ENCODE measurements around the gene RASA3.
A peak's percentile ranks its signal among the peaks of the same experiment; 100 is the strongest.
"Not testable (repeated sequence)": the region's sequence is repeated elsewhere in the genome, so short reads cannot be mapped to it uniquely, and the experiment has no call there.

Gene RASA3

DNA sequence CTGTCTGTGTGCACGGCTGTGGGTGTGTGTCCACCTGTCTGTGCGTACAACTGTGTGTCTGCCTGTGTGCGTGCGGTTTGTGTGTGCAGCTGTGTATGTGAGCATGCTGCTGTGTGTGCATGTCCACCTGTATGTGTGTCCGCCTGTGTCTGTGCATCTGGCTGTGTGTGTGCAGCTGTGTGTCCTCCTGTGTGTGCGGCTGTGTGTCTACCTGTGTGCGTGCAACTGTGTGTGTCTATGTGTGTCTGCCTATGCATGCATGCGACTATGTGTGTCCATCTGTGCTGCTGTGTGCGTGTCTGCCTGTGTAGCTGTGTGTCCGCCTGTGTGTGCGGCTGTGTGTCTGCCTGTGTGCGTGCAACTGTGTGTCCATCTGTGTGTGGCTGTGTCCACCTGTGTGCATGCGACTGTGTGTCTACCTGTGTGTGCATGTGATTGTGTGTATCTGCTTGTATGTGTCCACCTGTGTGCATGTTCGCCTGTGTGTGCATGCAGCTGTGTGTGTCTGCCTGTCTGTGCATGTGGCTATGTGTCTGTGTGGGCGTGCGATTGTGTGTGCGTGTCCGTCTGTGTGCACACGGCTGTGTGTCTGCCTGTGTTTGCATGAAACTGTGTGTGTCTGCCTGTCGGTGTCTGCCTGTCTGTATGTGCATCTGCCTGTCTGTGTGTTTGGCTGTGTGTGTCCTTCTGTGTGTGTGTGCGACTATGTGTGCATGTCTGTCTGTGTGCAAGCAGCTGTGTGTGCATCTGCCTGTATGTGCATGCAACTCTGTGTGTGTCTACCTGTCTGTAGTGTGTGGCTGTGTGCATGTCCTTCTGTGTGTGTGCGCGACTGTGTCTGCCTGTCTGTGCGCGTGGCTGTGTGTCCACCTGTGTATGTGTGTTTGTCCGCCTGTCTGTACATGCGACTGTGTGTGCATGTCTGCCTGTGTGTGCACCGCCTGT, 101.5 kb downstream of the RASA3 start:
- no peak for DNase-seq

DNA sequence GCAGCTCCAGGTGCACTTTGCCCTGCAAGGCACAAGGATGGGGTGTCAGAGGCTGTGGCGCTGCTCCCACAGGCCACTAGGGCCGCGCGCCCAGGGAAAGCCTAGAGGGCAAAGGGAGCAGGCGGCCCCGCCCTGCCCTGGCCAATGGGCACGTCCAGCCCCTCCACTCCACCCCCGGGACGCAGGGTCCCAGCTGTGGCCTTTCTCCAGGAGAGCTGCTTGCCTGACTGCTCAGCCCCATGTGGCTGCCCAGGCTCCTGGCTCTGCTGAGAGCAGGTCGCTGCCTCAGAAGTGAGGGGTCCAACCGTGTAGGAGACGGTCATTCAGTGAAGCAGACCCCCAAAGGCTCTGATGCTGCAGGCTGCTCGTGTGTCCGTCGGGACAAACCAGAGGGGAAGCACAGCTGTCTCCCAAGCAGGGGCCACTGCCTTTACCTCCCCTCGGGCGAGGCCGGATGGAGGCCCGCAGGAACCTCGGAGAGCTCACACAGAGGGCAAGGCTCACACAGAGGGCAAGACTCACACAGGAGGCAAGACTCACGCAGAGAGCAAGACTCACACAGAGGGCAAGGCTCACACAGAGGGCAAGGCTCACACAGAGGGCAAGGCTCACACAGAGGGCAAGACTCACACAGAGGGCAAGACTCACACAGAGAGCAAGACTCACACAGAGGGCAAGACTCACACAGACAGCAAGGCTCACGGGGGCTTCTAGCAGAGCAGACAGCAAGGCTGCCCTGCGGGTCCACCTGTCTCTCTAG, 102.4 kb downstream of the RASA3 start:
- DNase-seq, result no peak

DNA sequence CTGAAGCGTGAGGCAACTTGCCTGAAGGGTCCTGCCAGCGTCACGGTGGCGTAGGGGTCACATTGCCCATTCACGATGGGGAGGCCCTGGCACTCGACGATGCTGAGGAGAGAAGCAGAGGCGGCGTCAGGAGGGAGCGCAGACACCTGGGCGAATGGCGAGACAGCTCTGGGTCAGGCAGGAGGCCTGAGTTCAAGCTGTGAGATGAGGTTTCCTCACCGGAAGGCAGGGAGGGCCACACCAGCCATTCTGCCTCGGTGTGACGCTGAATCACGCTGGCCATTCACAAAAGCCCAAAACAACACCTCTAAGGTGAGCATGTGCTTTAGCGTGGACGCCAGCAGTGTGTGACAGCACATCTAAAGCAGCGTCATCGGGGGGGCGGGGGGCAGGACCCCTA, 104.6 kb downstream of the RASA3 start:
- no peak for DNase-seq

DNA sequence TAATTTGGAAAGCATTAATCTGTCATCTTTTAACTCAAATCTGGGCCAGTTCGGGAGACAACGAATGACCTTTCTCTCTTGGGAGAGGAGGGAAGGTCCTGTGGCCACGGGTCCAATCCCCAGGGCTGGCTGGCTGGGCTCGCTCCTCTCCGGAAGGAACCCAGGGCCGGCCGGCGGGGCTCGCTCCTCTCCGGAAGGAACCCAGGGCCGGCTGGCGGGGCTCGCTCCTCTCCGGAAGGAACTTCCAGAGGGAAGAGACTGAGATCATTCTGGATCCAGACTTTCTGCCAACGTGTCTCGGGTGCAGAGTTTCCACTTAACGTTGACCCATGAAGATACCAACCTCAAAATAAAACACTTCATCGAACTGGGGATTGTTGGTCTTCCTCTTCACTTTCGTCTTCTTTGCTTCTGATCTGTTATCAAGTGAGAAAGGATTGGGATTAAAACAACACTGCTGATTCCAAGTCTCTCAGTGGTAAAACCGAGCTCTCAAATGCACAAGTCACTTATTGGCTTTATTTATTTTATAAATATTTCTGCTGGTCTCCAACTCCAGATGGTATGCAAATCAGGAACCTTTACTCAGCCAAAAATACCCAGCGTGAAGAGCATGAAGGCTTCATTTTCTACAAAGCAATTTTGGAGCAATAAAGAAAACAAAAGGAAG, 105.2 kb downstream of the RASA3 start:
- DNase-seq, result no peak

DNA sequence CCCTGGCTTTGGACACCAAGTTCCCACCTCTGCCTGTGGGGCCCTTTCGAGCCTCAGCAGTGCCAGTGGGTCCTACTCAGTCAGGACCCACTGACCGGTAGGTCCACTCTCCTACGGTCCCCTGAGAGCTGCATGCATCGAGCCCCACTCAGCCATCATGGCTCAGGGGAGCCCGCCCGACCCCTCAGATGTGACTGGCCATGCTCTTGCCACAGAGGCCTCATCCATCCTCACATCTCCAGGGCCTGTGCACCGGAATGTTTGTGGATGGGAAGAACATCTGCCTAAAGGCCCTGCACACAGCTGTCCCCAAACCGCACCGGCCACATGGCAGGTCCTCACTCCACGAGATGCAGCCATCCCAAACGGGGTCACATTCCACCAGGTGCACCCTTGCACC, 105.9 kb downstream of the RASA3 start:
- no peak for DNase-seq

DNA sequence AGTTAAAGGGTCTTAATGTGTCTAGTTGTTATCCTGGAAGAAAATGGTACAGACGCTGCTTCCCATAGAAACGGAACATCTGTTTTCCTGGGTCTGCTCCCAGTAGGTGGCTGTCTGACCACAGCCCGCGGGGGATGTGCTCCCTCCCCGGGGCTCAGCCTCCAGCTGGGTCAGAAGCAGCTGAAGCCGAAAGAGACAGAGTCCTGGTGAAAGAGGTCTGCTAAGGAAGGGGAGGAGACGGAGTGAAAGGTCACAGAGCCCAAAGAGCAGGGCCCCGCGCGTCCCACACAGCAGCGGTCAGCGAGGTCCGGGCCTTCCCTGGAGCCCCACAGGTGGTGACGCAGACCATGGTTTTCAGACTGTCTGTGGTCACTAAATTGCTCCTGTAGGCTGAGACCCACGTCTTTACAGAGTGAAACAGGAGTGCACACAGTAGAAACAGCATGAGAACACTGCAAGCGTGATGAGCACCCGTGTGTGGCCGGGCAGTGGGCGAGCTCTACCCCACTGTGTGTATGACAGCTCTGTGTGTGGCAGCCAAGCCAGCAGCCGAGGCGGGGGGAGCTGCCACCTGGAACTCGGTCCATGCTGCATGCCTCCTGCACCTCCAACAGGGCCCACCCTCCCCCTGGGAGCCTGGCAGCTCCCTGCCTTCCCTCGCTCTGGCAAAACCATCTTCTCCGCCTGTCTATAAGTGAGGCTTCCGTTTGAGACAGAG, 106.5 kb downstream of the RASA3 start:
- no peak for DNase-seq

DNA sequence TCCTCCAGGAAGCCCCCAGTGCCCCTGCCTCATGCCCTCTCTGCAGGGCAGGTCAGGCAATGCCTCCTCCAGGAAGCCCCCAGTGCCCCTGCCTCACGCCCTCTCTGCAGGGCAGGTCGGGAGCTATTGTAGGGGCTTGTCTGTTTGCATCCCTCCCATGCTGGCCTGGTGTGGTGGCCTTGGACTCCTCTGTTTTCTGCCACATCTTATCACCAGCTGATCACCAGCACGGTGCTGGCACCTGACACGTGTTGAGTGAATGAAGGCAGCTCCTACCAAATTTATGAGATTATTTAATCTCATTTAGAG, 107.1 kb downstream of the RASA3 start:
- no peak for DNase-seq

DNA sequence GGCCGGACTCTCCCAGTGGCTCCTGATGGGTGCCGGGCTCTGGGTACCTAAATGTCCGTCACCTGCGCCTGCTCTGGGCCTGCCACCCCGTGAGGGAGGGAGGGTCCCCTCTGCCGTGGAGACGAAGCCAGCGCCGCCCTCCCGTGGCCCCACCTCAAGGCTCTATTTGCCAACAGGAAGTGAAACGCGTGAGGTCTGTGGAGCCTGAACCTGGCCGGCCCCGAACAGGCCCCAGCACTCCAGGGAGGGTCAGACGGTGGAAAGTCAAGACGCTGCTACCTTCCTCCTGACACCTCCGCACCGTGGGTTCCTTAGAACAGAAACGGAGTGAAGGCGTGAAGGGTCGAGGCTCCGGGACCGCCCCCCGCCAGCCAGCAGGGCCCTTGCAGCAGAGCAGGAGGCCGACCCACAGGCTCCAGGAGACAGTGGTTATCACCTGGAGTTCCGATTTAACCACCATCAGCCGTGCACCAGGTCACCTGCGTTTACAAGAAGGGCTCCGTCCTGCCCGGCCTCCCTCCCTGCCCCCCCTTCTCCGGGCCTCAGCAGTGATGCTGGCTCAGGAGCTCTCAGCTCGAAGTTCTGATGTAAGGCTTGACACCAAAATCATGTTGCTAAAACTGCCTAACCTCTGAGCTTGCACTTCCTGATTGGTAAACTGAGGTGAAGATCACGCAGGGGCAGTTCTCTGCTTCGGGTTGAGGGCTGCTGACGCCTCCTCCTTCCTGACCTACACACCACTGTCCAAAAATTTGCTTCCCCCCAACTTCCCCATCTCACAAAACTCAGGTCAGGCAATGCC, 107.6 kb downstream of the RASA3 start:
- DNase-seq, result no peak

DNA sequence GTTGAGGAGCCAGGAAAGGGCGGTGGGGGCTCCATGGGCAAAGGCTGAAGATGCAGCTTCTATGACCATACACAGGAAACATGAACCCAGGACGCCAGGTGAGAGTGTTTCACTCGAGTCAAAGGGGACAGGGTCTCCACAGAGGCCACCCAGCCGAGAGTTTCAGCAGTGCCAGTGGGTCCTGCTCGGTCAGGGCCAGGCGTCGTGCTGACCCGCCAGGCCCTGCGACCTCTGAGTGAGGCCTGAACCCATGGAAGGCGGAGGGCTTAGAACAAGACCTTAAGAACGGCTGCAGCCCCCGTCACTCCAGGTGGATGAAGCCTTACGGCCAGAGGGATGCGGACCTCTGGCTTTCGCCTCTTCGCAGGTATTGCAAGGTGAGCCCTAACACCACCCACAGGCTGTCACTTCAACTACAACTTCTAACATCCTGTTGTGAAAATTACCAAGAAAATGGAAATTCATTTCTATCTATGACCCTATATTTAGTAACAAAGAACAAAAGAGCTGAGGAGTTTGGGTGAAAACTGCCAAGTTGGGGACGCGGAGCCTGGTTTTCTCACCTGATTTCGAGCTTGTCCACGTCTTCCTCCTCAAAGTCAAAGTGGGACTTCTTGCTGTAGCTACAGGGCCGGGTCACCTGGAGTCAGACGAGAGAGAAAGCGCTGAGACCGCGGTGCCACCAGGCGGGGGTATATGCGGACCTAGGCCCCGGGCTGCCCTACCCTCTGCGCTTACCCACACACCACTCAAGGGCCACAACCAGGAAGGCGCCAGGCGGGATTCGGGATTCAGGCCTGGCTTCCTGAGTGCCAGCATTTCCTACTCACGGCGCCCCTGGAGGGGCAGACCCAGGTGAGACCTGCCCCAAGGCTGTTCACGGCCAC, 108.5 kb downstream of the RASA3 start:
- no peak for DNase-seq

DNA sequence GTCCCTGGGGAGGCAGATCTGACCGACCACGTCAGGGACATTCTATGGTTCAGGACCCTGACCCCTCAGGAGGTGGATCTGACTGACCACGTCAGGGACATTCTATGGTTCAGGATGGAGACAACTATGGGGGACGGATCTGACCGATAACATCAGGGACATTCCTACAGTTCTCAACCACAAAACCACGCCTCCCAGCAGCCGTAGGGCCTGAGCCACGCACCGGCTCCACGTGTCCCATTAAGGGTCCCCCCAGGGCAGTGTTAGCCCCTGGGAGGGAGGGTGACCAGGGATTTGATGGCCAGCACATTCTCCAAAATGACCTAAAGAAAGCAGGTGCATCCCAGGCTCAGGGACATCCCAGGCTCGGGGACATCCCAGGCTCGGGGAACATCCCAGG, 109.5 kb downstream of the RASA3 start:
- no peak for DNase-seq

DNA sequence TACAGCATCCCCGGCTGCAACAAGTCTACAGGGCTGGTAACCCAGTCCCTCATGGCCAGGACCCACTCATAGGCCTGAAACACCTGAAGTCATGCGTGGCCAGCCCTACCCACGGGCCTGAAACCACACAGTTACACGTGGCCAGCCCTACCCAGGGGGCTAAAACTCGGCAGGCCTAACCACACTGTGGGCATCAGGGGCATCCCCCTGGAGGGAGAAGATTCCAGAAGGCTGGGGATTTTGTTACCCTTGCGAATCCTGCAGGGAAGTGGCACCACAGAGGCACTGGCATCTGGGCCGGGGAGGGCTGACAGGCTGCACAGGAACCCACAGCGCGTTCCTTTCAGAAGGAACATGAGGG, 110.1 kb downstream of the RASA3 start:
- DNase-seq, result no peak

DNA sequence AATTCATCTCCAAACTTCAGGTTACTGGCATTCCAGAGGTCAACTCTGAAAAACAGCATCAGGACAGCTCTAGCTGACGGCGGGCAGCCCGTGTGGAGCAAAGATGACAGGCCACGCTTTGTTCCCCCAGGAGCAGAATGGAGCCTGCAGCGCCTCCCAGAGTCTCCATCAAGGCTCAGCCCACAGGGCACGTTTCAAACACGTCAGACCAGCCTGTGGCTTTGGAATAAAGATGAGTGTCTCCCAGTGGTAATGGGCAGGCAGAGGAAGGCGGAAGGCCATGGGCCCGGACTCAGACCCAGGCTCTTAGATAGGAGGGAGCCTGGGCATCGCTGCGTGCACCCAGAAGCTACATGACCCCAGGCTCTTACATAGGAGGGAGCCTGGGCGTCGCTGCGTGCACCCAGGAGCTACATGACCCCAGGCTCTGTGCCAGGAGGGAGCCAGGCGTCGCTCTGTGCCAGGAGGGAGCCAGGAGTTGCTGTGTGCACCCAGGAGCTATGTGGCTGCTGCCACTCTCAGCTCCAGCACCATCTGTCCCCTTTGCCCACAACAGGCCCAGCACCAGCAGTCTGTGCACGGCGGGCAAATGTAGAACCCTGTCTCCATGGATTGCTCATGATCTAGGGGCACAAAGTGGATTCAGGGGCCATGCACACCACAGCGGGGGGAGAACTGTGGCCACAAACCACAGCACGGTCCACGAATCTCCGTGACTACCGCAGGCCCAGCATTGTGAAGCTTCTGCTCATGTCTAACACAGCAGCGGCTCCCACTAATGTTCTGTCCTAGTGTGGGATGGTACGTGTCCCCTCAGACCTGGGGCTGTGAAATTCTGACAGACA, 110.7 kb downstream of the RASA3 start:
- DNase-seq, result no peak

DNA sequence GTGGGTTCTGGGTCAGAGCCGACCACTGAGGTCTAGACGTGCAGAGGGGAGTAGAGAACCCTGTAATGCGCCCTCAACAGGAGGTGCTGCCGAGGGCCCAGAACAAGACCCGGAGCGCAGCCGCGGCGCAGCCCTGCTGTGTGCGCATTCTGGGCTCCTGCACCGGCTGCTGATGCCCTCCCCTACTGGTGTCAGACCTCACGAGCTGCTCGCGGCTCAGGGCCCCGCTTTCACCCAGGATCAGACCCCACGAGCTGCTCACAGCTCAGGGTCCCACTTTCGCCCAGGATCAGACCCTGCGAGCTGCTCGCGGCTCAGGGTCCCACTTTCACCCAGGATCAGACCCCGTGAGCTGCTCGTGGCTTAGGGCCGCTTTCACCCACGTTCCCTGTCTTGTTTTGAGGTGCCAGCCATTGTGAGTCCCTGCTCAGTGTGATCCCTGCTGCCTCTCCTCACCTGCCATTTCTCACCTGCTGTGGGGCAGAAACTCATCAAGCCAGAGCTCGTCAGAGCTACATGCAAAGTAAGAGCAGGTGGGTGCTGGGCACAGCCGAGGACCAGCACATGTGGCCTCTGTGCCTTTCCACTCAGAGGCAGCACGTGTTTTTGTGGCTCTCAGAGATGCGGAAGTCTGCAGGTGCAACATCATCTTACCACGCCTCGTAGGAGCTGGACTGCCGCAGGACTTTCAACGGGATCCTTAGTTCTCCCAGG, 111.5 kb downstream of the RASA3 start:
- DNase-seq, result no peak

DNA sequence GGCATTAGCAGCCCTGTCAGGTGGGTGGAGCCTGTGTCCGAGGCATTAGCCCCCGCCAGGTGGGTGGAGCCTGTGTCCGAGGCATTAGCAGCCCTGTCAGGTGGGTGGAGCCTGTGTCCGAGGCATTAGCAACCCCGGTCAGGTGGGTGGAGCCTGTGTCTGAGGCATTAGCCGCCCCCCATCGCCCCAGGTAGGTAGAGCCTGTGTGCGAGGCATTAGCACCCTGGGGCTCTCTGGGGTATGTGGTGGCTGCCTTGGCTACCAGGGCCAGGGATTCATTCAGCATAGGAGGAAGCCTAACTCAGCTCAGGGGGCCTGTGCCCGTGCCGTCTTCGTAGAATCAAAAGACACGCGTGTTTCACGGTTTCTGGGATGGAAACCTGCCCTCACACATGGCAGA, 112.3 kb downstream of the RASA3 start:
- DNase-seq, result not testable (repeated sequence)

DNA sequence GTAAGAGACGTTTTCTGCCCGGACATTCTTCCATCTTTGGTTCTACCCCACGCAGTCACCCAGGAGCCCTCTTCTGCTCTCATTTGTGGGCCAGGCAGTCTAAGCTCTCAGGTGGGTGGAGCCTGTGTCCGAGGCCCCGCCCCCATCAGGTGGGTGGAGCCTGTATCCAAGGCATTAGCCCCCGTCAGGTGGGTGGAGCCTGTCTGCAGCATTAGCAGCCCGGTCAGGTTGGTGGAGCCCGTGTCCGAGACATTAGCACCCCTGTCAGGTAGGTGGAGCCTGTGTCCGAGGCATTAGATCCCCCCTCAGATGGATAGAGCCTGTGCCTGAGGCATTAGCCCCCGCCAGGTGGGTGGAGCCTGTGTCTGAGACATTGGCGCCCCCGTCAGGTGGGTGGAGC, 113.1 kb downstream of the RASA3 start:
- DNase-seq, result peak; percentile 41

DNA sequence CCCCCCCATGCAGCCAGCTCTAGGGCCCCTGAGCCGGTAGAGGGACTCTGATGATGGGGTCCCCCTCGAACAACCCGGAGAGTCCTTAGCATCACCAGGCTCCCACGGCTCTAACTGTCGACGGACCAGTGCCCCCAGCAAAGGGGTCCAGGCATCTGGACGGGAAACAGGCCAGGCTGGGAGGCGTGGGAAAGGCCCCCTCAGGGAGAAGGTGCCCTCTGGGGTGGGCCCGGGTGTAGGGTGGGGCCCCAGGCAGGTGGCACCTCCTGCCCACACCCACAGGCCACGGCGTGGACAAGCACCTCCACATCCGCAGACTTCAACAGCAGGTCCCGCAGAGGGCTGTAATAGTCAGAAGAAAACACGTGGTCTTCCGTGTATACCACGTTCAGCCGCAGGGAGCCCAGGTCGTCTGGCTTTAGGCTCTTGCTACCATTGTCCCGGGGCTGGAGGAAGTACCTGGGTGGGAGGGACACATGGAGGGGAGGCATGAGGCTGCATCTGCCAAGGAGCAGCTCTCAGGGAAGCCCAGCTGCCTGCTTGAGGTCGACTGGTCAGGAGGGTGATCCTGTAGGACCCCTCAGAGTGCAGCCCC, 113.9 kb downstream of the RASA3 start:
- no peak for DNase-seq

DNA sequence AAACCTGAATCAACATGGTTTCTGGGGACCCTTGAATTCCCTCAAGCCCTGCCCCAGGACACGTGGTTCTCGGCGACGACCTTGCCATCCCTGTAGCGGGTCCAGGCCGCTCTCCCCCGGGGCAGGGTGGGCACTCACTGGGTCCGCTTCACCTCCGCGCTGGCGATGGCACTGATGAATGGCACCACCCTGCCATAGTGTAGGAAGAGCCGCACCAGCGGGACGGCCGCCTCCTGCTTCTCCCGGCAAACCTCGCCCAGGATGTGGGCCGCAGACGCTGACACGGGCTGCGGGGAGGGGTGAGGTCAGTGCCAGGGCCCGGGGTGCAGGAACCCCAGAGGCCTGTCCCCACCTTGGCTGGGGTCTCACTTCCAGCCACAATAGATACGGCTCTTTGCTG, 114.5 kb downstream of the RASA3 start:
- no peak for DNase-seq

DNA sequence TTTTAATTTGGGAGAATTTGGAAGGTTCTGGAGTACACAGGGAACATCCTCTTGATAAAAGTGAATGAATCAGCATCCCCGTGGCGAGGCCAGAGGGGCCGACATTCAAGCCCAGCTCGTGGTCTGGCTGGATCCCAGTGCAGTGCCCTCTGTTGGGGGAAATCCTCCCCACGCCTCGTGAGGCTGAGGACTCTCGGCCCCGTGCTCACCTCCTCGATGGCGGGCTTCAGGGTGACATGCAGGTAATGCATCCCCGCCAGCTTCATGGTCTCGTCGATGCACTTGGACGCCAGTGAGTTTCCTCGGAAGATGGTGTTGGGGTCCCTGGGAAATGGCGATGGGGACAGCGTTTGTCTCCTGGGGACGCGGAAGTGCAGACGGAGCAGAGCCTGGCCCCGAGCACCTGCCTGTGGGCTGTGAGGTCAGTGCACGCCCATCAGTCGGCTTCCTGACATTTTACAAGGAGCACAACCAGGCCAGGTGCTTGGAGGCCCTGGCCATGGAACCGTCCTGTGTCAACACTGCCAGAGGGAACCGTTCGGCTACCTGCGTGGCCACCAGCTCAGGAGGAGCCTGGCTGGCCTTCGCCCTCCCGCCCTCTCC, 115.3 kb downstream of the RASA3 start:
- no peak for DNase-seq
